ENCODE data around the gene ZCCHC2. TPM values are rescaled to one million over a fixed set of nuclear protein-coding genes. Genes with fewer than 3 reads are reported as not detected.

Gene ZCCHC2
- total RNA-seq, 1 donor from 2014 or later = 5.5 TPM

GRCh38 chr18:62555135-62555534 is 32.3 kb downstream of the ZCCHC2 start:
- H3K9me3 ChIP-seq (ENCODE audit: low read depth) = no peaks in the 10 kb centered on the region
- H3K27me3 Mint-ChIP-seq (ENCODE audit: insufficient read depth, low read depth) = no peaks in the 10 kb centered on the region
- TF ChIP-seq EZH2 (IDR thresholded peaks at IDR 0.05) (no peak), EZH2phosphoT487 (IDR thresholded peaks at IDR 0.05) (no peak), CTCF (IDR thresholded peaks at IDR 0.05) (no peak)
- DNase-seq (ENCODE audit: low spot score) = no peak
- no peaks in the 10 kb centered on the region for H3K9me3 Mint-ChIP-seq
- no peaks in the 10 kb centered on the region for H3K4me1 Mint-ChIP-seq
- peaks cover 3% of the 10 kb centered on the region for H3K4me1 ChIP-seq
- no peaks in the 10 kb centered on the region for H3F3A ChIP-seq (ENCODE audit: low read depth)
- H3K27ac Mint-ChIP-seq = no peak overlapping the region
- H3K36me3 Mint-ChIP-seq = peaks cover 3% of the 10 kb centered on the region
- no peak overlapping the region for H2AFZ ChIP-seq (replicated peaks)
- no peaks in the 10 kb centered on the region for H3K79me2 ChIP-seq (ENCODE audit: low read depth)
- no peaks in the 10 kb centered on the region for H3K27me3 ChIP-seq
- H3K4me3 Mint-ChIP-seq = no peak overlapping the region
- H3K27ac ChIP-seq = no peak overlapping the region
- H4K20me1 ChIP-seq (ENCODE audit: low read depth) = no peaks in the 10 kb centered on the region
- H3K4me2 ChIP-seq = no peak overlapping the region
- H3K36me3 ChIP-seq = no peaks in the 10 kb centered on the region
- H3K4me3 ChIP-seq = no peak overlapping the region
- no peak overlapping the region for H3K9ac ChIP-seq

- H3K79me2 ChIP-seq (ENCODE audit: low read depth) = no peaks in the 10 kb centered on the region
- no peaks in the 10 kb centered on the region for H3K27me3 ChIP-seq
- TF ChIP-seq CTCF (IDR thresholded peaks at IDR 0.05) (no peak), EZH2phosphoT487 (IDR thresholded peaks at IDR 0.05) (no peak), EZH2 (IDR thresholded peaks at IDR 0.05) (no peak)
- H3K27me3 Mint-ChIP-seq (ENCODE audit: insufficient read depth, low read depth) = no peaks in the 10 kb centered on the region
- no peak overlapping the region for H3K4me3 Mint-ChIP-seq
- no peaks in the 10 kb centered on the region for H3K4me1 Mint-ChIP-seq
- no peak overlapping the region for H3K9ac ChIP-seq
- no peaks in the 10 kb centered on the region for H4K20me1 ChIP-seq (ENCODE audit: low read depth)
- no peaks in the 10 kb centered on the region for H3K36me3 ChIP-seq
- H3K9me3 Mint-ChIP-seq = no peaks in the 10 kb centered on the region
- peaks cover 6% of the 10 kb centered on the region for H3K36me3 Mint-ChIP-seq
- H3K9me3 ChIP-seq (ENCODE audit: low read depth) = no peaks in the 10 kb centered on the region
- H3F3A ChIP-seq (ENCODE audit: low read depth) = no peaks in the 10 kb centered on the region
- H2AFZ ChIP-seq (replicated peaks) = no peak overlapping the region
- no peak overlapping the region for H3K4me3 ChIP-seq
- DNase-seq (ENCODE audit: low spot score) = peak; percentile 7
- H3K4me2 ChIP-seq = no peak overlapping the region
- H3K4me1 ChIP-seq = peaks cover 3% of the 10 kb centered on the region
- H3K27ac ChIP-seq = no peak overlapping the region
- H3K27ac Mint-ChIP-seq = no peak overlapping the region
Observed at GRCh38 chr18:62556397-62556796, 33.6 kb downstream of the ZCCHC2 start.

- Mint-ChIP-seq H3K27me3 (ENCODE audit: insufficient read depth, low read depth) (no peaks in the 10 kb centered on the region), H3K9me3 (no peaks in the 10 kb centered on the region), H3K4me1 (no peaks in the 10 kb centered on the region), H3K36me3 (peaks cover 6% of the 10 kb centered on the region), H3K27ac (no peak overlapping the region), H3K4me3 (no peak overlapping the region)
- DNase-seq (ENCODE audit: low spot score) = no peak
- Histone ChIP-seq H3F3A (ENCODE audit: low read depth) (no peaks in the 10 kb centered on the region), H3K4me2 (no peak overlapping the region), H3K79me2 (ENCODE audit: low read depth) (no peaks in the 10 kb centered on the region), H4K20me1 (ENCODE audit: low read depth) (no peaks in the 10 kb centered on the region), H3K36me3 (no peaks in the 10 kb centered on the region), H2AFZ (replicated peaks) (no peak overlapping the region), H3K4me3 (no peak overlapping the region), H3K9me3 (ENCODE audit: low read depth) (no peaks in the 10 kb centered on the region), H3K27me3 (no peaks in the 10 kb centered on the region), H3K27ac (no peak overlapping the region), H3K9ac (no peak overlapping the region), H3K4me1 (peaks cover 3% of the 10 kb centered on the region)
- TF ChIP-seq CTCF (IDR thresholded peaks at IDR 0.05) (no peak), EZH2phosphoT487 (IDR thresholded peaks at IDR 0.05) (no peak), EZH2 (IDR thresholded peaks at IDR 0.05) (no peak)
Observed at GRCh38 chr18:62558015-62558663, 35.3 kb downstream of the ZCCHC2 start.
